Naive thymus-derived CD4-positive, alpha-beta T cell (primary cell): ENCODE data around the gene RAPH1. TPM values are rescaled to one million over a fixed set of nuclear protein-coding genes. Genes with fewer than 3 reads are reported as not detected.
A peak's percentile ranks its signal among the peaks of the same experiment; 100 is the strongest.

ENCODE experiments used
- ATAC-seq: fragments of 150-1000 bp; cut with Tn5 transposase; 2 replicates; pipeline ENCODE4 v1.10.0; 2021; ENCODE audit warnings: mild to moderate bottlenecking, moderate library complexity
- CTCF ChIA-PET: fragments of 350-600 bp; sonication (Branson Sonifier 250); formaldehyde crosslinking; loops from one replicate; lab custom pipeline; 2021; ENCODE audit warnings: antibody characterized with exemption; lab: Charles Lee
- POLR2A ChIA-PET: fragments of 350-600 bp; sonication (Branson Sonifier 250); formaldehyde crosslinking; loops from one replicate; lab custom pipeline; 2021; ENCODE audit warnings: antibody characterized with exemption, inconsistent platforms; lab: Charles Lee
- DNase-seq, 9 donors: peaks; one replicate each; pipeline versions ENCODE4 v3.0.0 to v3.0.0-alpha.2; 2020 to 2022; ENCODE audit warnings: mixed read lengths in 1 of 9
- H3K27ac ChIP-seq: one replicate; pipeline ENCODE4 v1.7.0; 2013; ENCODE audit warnings: mild to moderate bottlenecking, low read depth, low read length, moderate library complexity
- H3K27me3 ChIP-seq, 2 donors: one replicate each; pipeline ENCODE4 v1.7.0; 2013; ENCODE audit warnings: low read length in 2 of 2, mild to moderate bottlenecking in 2 of 2, moderate library complexity in 2 of 2; ENCODE audit not compliant: control insufficient read depth in 2 of 2, insufficient read depth in 2 of 2
- H3K36me3 ChIP-seq, 3 experiments: 1 replicate in 2 of 3; 2 replicates in 1 of 3; pipeline ENCODE4 v1.7.0; 2013; ENCODE audit warnings: low read length in 3 of 3, mild to moderate bottlenecking in 3 of 3, moderate library complexity in 1 of 3; ENCODE audit not compliant: insufficient read depth in 3 of 3, control insufficient read depth in 2 of 3
- H3K4me1 ChIP-seq, 2 donors: one replicate each; pipeline ENCODE4 v1.7.0; 2013; ENCODE audit warnings: low read length in 2 of 2, mild to moderate bottlenecking in 2 of 2, moderate library complexity in 1 of 2; ENCODE audit not compliant: control insufficient read depth in 2 of 2, insufficient read depth in 2 of 2
- H3K4me3 ChIP-seq: 2 replicates; pipeline ENCODE4 v1.7.0; 2013; ENCODE audit warnings: mild to moderate bottlenecking, low read length
- H3K9me3 ChIP-seq, 3 experiments: 1 replicate in 2 of 3; 2 replicates in 1 of 3; pipeline ENCODE4 v1.7.0; 2013; ENCODE audit warnings: low read length in 3 of 3; ENCODE audit not compliant: control insufficient read depth in 2 of 3
- H3K27ac Mint-ChIP-seq, 9 donors: one replicate each; pipeline ENCODE4 v1.8.0; 2020 to 2022; ENCODE audit warnings: mixed read lengths in 9 of 9, mild to moderate bottlenecking in 8 of 9, moderate library complexity in 5 of 9, inconsistent platforms in 2 of 9
- H3K27me3 Mint-ChIP-seq, 5 donors: one replicate each; pipeline ENCODE4 v1.8.0; 2021 to 2022; ENCODE audit warnings: mixed read lengths in 5 of 5, mild to moderate bottlenecking in 1 of 5
- H3K36me3 Mint-ChIP-seq, 5 donors: one replicate each; pipeline ENCODE4 v1.8.0; 2020 to 2022; ENCODE audit warnings: mixed read lengths in 5 of 5, mild to moderate bottlenecking in 3 of 5, inconsistent platforms in 1 of 5
- H3K4me1 Mint-ChIP-seq, 7 donors: one replicate each; pipeline ENCODE4 v1.8.0; 2020 to 2022; ENCODE audit warnings: mixed read lengths in 7 of 7, mild to moderate bottlenecking in 3 of 7, inconsistent platforms in 1 of 7
- H3K4me3 Mint-ChIP-seq, 10 donors: one replicate each; pipeline ENCODE4 v1.8.0; 2020 to 2022; ENCODE audit warnings: mild to moderate bottlenecking in 10 of 10, mixed read lengths in 10 of 10, moderate library complexity in 6 of 10, inconsistent platforms in 2 of 10
- H3K9me3 Mint-ChIP-seq, 11 donors: one replicate each; pipeline ENCODE4 v1.8.0; 2020 to 2022; ENCODE audit warnings: mixed read lengths in 11 of 11, mild to moderate bottlenecking in 4 of 11, inconsistent platforms in 1 of 11, moderate library complexity in 1 of 11
- intact Hi-C, 2 donors: fragments of 100-400 bp; cut with micrococcal nuclease; formaldehyde crosslinking; loops; one replicate each; pipeline ENCODE4 v1.15.1; 2023
- polyA plus RNA-seq, 2 donors: library from polyadenylated mRNA; unstranded; fragments of 300-500 nt; fragmentation: Illumina TruSeq; gene quantifications; one replicate each; pipeline ENCODE4 v1.2.3, GENCODE V29; 2021
- total RNA-seq, 6 experiments: library from RNA in 5 of 6; stranded (reverse) in 5 of 6; gene quantifications; 1 replicate in 5 of 6; 2 replicates in 1 of 6; pipeline ENCODE4 v1.2.3 and lab custom pipeline; 2021 to 2026

The RAPH1 gene
- total and polyA plus RNA-seq, 7 experiments from 2014 or later = 0.57 to 5.5 (median 2.9) TPM

DNA sequence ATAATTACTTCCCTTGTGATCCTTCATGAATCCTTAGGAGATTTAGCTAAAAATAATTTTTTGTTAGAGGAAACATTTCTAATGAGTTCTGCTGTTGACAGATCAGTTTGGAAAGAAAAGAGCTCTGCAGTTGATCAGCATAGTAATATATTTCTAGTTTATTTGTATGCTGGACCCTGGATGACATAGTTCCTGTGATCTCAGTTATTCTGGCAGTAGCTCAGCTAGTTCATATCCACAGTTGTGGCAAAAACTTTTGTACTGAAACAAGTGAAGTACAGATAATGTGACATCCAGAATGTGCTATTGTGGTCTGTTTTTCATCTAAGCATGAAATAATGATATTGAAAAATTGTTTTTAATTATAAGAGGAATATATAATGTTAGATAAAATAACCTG lies 173.2 kb downstream of the RAPH1 start:
- intact Hi-C loops = no loop called here
- Mint-ChIP-seq H3K4me3 (no peak overlapping the region), H3K27ac (no peak overlapping the region), H3K36me3 (peaks cover 4 to 20% (median 10%) of the 10 kb centered on the region in 5 donors), H3K4me1 (peaks cover 0 to 19% (median 12%) of the 10 kb centered on the region in 7 donors), H3K27me3 (no peaks in the 10 kb centered on the region), H3K9me3 (peaks cover 0 to 4% (median 0%) of the 10 kb centered on the region in 11 donors)
- Histone ChIP-seq H3K9me3 (no peaks in the 10 kb centered on the region), H3K4me3 (no peak overlapping the region), H3K27ac (no peak overlapping the region), H3K36me3 (no peaks in the 10 kb centered on the region), H3K27me3 (no peaks in the 10 kb centered on the region), H3K4me1 (no peaks in the 10 kb centered on the region)
- ATAC-seq (no peak), DNase-seq (no peak)
- ChIA-PET POLR2A (no interaction called here), CTCF (interaction anchor here (0.7 kb wide), 1 partner anchor 27 kb away, joined by 3 read pairs; no protein-coding TSS in a partner anchor)

DNA sequence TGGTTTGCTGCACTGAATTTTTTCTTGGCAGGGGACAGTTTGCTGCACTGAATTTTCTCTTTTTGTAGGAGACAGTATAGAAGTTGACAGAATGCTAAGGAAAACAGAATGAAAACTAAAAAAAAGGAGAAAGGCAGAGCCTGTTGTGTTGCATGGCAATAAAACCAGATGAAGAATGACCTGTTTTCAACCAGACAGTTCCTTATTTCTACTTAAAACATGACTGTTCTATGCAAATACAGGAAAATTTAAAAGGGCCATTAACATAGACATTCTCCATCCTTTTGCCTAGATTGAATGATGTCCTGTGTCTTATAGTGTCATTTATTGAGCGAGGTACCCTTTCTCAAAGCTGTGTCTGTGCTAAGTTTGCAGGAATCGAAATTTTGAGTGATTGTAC lies 173.6 kb downstream of the RAPH1 start:
- CTCF ChIA-PET = no interaction called here
- Mint-ChIP-seq H3K4me3 (no peak overlapping the region), H3K27me3 (no peaks in the 10 kb centered on the region), H3K27ac (no peak overlapping the region), H3K4me1 (peaks cover 0 to 19% (median 12%) of the 10 kb centered on the region in 7 donors), H3K9me3 (peaks cover 0 to 4% (median 0%) of the 10 kb centered on the region in 11 donors), H3K36me3 (peaks cover 4 to 16% (median 10%) of the 10 kb centered on the region in 5 donors)
- Histone ChIP-seq H3K4me3 (no peak overlapping the region), H3K27me3 (no peaks in the 10 kb centered on the region), H3K27ac (no peak overlapping the region), H3K4me1 (no peaks in the 10 kb centered on the region), H3K9me3 (no peaks in the 10 kb centered on the region), H3K36me3 (no peaks in the 10 kb centered on the region)
- intact Hi-C loops = no loop called here
- DNase-seq = no peak
- ATAC-seq = no peak
- POLR2A ChIA-PET = no interaction called here

- peaks cover 4 to 16% (median 12%) of the 10 kb centered on the region in 5 donors for H3K36me3 Mint-ChIP-seq
- no peak overlapping the region for H3K4me3 ChIP-seq
These were observed 174.2 kb downstream of the RAPH1 start for GRCh38 chr2:203360833-203361430.

GRCh38 chr2:203359450-203359849 lies 175.7 kb downstream of the RAPH1 start:
- Mint-ChIP-seq H3K9me3 (peaks cover 0 to 4% (median 0%) of the 10 kb centered on the region in 11 donors), H3K4me1 (peaks cover 0 to 19% (median 12%) of the 10 kb centered on the region in 7 donors), H3K4me3 (no peak overlapping the region), H3K36me3 (peaks cover 4 to 24% (median 14%) of the 10 kb centered on the region in 5 donors), H3K27me3 (no peaks in the 10 kb centered on the region), H3K27ac (no peak overlapping the region)
- Histone ChIP-seq H3K36me3 (no peaks in the 10 kb centered on the region), H3K27me3 (no peaks in the 10 kb centered on the region), H3K27ac (no peak overlapping the region), H3K9me3 (no peaks in the 10 kb centered on the region), H3K4me1 (peaks cover 0 to 2% of the 10 kb centered on the region in 2 donors), H3K4me3 (no peak overlapping the region)
- intact Hi-C loops = no loop called here
- ATAC-seq (no peak), DNase-seq (no peak)
- ChIA-PET POLR2A (no interaction called here), CTCF (no interaction called here)

More at GRCh38 chr2:203360833-203361430, 174.2 kb downstream of the RAPH1 start:
- H3K9me3 ChIP-seq = no peaks in the 10 kb centered on the region
- no peaks in the 10 kb centered on the region for H3K27me3 ChIP-seq
- ChIA-PET CTCF (no interaction called here), POLR2A (no interaction called here)
- peak overlapping the region in 1 of 9 donors; percentile 28 for H3K27ac Mint-ChIP-seq
- peaks cover 0 to 19% (median 12%) of the 10 kb centered on the region in 7 donors for H3K4me1 Mint-ChIP-seq
- DNase-seq (no peak), ATAC-seq (no peak)
- H3K4me3 Mint-ChIP-seq = no peak overlapping the region
- no peaks in the 10 kb centered on the region for H3K27me3 Mint-ChIP-seq
- H3K4me1 ChIP-seq = no peaks in the 10 kb centered on the region
- H3K27ac ChIP-seq = no peak overlapping the region
- intact Hi-C loops = no loop called here
- no peaks in the 10 kb centered on the region for H3K36me3 ChIP-seq
- peaks cover 0 to 4% (median 0%) of the 10 kb centered on the region in 11 donors for H3K9me3 Mint-ChIP-seq

DNA sequence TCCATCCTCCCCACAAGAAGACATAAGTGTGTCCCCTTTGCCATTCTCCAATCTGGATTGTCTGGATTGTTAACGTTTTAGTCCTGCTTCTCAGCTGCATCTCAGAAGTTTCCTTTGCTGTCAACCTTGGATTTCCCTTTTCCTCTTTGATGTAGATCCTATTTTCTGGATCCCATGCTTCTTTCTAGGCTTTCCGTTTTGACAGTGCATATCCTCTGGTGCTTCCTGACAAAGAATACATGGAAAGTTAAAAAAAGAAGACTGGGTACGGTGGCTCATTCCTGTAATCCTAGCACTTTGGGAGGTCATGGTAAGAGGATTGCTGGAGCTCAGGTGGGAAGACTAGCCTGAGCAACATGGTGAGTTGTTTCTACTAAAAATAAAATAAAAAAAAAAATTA lies 180.1 kb downstream of the RAPH1 start:
- DNase-seq = no peak

DNA sequence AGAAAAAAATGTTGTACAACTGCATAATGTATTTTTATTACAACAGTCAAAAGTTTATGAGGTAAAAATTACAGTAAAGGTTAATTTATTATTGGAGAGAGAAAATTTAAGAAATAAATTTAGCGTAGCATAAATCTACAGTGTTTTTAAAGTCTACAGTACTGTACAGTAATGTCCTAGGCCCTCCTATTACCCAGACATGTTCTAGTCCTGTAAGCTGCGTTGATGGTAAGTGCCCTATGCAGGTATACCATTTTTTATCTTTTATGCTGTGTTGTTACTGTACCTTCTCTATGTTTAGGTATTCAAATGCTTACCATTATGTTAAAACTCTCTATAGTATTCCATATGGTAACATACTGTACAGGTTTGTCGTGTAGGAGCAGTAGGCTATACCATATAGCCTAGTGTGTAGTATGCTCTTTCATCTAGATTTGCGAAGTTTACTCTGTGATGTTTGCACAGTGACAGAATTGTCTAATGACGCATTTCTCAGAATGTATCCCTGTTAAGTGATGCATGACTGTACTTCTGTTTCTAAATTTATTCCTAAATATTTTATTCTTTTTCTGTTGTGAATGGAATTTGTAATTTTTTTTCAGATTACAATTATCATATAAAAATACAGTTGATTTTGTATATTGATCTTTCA lies 182.4 kb downstream of the RAPH1 start:
- Histone ChIP-seq H3K4me1 (peaks cover 0 to 2% of the 10 kb centered on the region in 2 donors), H3K4me3 (no peak overlapping the region), H3K27me3 (no peaks in the 10 kb centered on the region), H3K27ac (no peak overlapping the region), H3K36me3 (no peaks in the 10 kb centered on the region), H3K9me3 (no peaks in the 10 kb centered on the region)
- ChIA-PET CTCF (interaction anchor here (0.7 kb wide), 1 partner anchor 789 kb away, joined by 3 read pairs; no protein-coding TSS in a partner anchor), POLR2A (no interaction called here)
- Mint-ChIP-seq H3K27ac (no peak overlapping the region), H3K9me3 (no peaks in the 10 kb centered on the region), H3K4me3 (no peak overlapping the region), H3K4me1 (peaks cover 0 to 4% (median 0%) of the 10 kb centered on the region in 7 donors), H3K27me3 (no peaks in the 10 kb centered on the region), H3K36me3 (peaks cover 0 to 24% (median 4%) of the 10 kb centered on the region in 5 donors)
- ATAC-seq (no peak), DNase-seq (no peak)
- intact Hi-C loops = no loop called here

More for the DNA sequence above, 180.1 kb downstream of the RAPH1 start:
- H3K36me3 Mint-ChIP-seq = peaks cover 4 to 34% (median 14%) of the 10 kb centered on the region in 5 donors
- H3K9me3 Mint-ChIP-seq = peaks cover 0 to 4% (median 0%) of the 10 kb centered on the region in 11 donors
- H3K27me3 ChIP-seq = no peaks in the 10 kb centered on the region
- no peak for ATAC-seq
- no peak overlapping the region for H3K27ac Mint-ChIP-seq
- no peak overlapping the region for H3K4me3 ChIP-seq
- intact Hi-C loops = no loop called here
- H3K4me1 ChIP-seq = peaks cover 0 to 2% of the 10 kb centered on the region in 2 donors
- no peak overlapping the region for H3K27ac ChIP-seq
- no peak overlapping the region for H3K4me3 Mint-ChIP-seq
- no peaks in the 10 kb centered on the region for H3K36me3 ChIP-seq
- H3K4me1 Mint-ChIP-seq = peaks cover 0 to 4% (median 2%) of the 10 kb centered on the region in 7 donors
- ChIA-PET CTCF (no interaction called here), POLR2A (no interaction called here)
- no peaks in the 10 kb centered on the region for H3K27me3 Mint-ChIP-seq
- H3K9me3 ChIP-seq = no peaks in the 10 kb centered on the region
